Right ventricle myocardium inferior (tissue), 1 donor: ENCODE measurements around the gene ANKLE1. TPM values are rescaled to one million over a fixed set of nuclear protein-coding genes. Genes with fewer than 3 reads are reported as not detected.
A peak's percentile ranks its signal among the peaks of the same experiment; 100 is the strongest.

ENCODE experiments used
- ATAC-seq: fragments of 200-7000 bp; cut with Tn5 transposase; one replicate; pipeline ENCODE4 v1.9.1; 2020; ENCODE audit warnings: mild to moderate bottlenecking, moderate library complexity
- DNase-seq: peaks from one replicate; pipeline ENCODE4 v3.0.0; 2021; ENCODE audit errors: missing footprints
- intact Hi-C: fragments of 100-400 bp; cut with DNase I; formaldehyde crosslinking; loops from one replicate; pipeline ENCODE4 v1.11.0; 2022
- total RNA-seq: library from RNA; stranded (reverse); fragmentation: NEBNext Ultra II Directional; extraction: Animal tissue kit (Norgen Biotek cat#: 25700); gene quantifications from one replicate; pipeline ENCODE4 v1.2.1, GENCODE V29; 2021
- donor health status: DM: no; HTN: yes; CAD: no; lungs with severe emphysema.

Gene ANKLE1
- total RNA-seq, 1 donor from 2014 or later = 0.19 TPM

DNA sequence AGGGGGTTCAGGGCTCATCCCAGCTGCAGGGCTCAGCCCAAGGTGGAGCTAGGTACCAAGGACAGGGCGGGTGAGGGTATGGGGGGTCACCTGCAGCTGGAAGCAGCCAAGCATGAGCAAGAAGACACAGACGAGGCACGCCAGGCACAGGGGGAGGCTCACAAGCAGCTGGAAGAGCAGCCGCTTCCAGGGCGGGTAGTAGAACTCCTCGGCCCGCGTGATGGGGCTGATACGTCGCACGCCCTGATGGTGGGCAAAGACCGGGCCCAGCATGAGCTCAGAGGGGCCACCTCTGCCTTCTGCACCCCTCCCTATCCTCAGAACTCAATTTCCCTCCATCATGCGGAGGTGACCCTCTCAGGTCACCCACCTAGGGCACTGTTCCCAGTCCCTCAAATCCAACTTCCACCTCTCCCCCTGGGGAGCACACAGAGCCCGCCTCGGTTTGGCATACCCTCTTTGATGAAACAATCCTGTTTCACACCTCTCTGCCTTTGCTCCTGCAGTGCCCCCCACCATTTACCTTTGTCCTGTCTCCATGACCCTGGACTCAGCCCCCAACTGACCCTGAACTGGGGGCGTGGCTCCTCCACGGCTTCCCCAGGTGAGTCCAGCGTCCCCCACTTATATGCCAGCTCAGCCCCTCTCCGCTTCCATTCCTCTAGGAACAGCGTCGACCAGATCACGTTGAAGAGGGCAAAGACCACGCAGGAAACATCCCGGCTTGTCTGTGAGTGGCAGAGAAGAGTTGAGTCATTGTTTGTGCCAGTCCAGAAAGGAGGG lies 48.8 kb downstream of the ANKLE1 start:
- ATAC-seq = no peak
- intact Hi-C loops = no loop called here
- no peak for DNase-seq

GRCh38 chr19:17331045-17331558 lies 49.4 kb downstream of the ANKLE1 start:
- intact Hi-C loops = no loop called here
- ATAC-seq = no peak
- no peak for DNase-seq

DNA sequence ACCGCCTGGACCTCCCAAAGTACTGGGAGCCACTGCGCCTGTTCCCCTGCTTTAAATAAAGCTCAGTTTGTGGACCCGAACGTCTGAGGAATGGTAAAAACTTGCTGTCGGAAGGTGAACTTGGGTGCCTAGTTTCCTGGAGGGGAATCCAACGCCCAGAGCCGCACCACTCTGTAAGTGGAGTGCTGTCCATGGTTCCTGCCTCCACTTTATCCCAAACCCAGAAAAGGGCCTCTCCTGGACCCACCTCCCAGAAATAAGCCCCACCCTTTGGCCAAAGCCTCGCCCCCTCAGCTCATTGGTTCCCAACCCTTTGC lies 50.6 kb downstream of the ANKLE1 start:
- ATAC-seq = no peak
- intact Hi-C loops = no loop called here
- no peak for DNase-seq

DNA sequence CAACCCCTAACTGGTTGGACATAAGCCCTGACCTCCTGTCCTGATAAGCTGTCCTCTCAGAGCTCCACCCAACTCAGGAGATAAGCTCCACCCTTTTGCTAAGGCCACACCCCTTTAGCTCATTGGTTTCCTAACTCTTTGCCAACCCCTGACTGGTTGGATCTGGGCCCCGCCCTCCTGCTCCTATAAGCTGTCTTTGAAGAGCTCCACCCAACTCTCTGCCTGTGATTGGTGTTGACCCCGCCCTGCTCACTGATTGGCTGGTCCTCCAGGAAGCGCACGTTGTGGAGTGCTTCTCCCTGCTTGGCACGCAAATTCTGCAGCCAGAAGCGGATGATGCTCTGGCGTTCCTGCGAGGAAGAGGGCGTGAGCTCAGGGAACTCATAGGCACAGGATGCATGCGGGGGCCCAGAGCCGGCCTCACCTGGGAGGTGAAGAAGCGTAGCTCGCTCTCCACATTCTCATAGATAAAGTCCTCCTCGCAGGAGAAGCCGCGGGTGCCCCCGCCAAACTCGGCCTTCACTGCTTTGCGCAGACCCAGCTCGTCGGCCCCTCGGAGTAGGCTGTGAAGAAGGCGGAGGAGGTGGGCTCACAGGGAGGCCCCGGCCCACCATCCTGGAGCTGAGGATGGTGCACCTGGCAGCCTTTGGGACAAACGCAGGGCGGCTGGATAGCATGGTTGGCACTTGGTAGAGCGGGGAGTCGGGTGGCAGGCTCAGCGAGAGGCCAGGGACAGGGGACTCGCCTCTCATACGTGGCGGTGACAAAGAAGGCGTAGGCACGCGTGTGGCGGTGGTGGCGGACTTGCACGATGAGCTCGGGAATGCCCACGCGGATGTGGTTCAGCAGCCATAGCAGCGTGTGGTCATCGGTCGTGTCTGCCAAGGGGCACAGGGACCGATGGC lies 51.2 kb downstream of the ANKLE1 start:
- DNase-seq (no peak), ATAC-seq (no peak)
- intact Hi-C loops = no loop called here

DNA sequence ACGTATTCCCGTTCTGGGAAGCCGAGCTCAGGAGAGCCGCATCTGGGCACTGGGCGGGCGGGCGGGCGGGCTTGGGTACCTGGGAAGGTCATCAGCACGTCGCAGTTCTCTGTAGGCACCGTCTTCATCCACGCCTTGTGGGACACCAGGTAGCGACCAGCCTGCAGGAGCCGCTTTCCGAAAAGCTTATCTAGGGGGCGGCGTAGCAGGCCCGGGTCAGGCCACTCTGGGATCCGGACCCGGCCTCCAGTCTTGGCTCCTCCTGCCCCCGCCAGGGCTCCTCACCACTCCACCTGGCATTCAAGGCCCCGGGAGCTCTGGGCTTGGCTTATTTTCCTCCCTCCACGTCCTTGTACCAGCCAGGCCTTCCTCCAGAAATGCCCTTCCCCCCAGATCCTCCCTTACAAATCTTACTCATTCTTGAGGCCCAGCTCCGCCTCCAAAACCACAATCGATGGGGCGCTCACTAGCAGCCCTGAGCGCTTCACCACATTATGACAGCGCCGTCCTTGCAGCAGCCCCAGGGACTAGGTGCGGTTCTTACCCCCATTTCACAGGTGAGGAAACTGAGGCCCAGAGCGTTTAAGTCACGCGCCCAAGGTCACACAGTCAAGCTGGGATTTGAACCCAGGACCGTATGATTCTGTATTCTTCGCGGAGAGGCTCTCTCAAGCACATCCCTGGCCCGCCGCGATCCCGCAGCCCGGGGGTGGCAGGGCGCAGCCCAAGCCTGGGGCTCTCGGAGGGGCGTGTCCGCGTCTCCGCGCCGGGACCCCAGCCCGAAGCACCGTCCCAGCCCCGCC lies 52.1 kb downstream of the ANKLE1 start:
- DNase-seq = no peak
- intact Hi-C loops = no loop called here
- ATAC-seq = no peak

- intact Hi-C loops = no loop called here
- peak; percentile 96 for DNase-seq
- peak; percentile 84 for ATAC-seq
These were observed 53.0 kb downstream of the ANKLE1 start, which contains the start of gene ANO8 for GRCh38 chr19:17334414-17335409. Gene ANO8 (minus strand): TSS chr19:17334855. CDS start chr19:17334670, 185 bp downstream.

DNA sequence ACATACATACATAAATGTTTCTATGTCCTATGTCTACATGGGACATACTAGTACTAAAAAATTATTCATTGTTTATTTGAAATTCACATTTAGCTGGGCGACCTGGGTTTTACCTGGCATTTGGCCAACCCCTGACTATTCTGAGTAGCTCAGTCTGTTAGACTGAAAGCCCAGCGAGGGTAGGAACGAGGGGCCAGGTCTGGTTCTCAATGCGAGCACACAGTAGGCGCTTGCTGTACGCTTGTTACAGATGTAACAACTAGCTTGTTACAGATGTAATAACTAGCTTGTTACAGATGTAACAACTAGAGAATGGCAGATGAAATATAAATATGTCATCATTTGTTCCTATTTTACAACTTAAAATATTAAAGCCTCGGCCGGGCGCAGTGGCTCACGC lies 53.9 kb downstream of the ANKLE1 start:
- no peak for ATAC-seq
- no peak for DNase-seq
- intact Hi-C loops = no loop called here

Other genes with a start within 250 kb of the ANKLE1 start
- gene HAUS8, start 206.4 kb upstream of the ANKLE1 start, total RNA-seq = 5.4 TPM
- gene MYO9B, start 206.1 kb upstream of the ANKLE1 start, total RNA-seq = 33.2 TPM
- 32.8 TPM for gene USE1, start 66.5 kb upstream of the ANKLE1 start, total RNA-seq
- 26.0 TPM for gene OCEL1, start 55.7 kb upstream of the ANKLE1 start, total RNA-seq
- gene NR2F6, start 36.0 kb upstream of the ANKLE1 start, total RNA-seq = 76.4 TPM
- 7.6 TPM for gene USHBP1, start 17.2 kb upstream of the ANKLE1 start, total RNA-seq
- gene BABAM1, start 14.5 kb upstream of the ANKLE1 start, total RNA-seq = 82.0 TPM
- gene ABHD8, start 21.5 kb downstream of the ANKLE1 start, total RNA-seq = 13.8 TPM
- 200 TPM for gene MRPL34, start 24.0 kb downstream of the ANKLE1 start, total RNA-seq
- gene DDA1, start 27.7 kb downstream of the ANKLE1 start, total RNA-seq = 28.8 TPM
- gene ANO8, start 53.0 kb downstream of the ANKLE1 start, total RNA-seq = 9.6 TPM
- 11.5 TPM for gene GTPBP3, start 55.7 kb downstream of the ANKLE1 start, total RNA-seq
- 29.0 TPM for gene PLVAP, start 95.4 kb downstream of the ANKLE1 start, total RNA-seq
- not detected for gene CCDC194, start 112.3 kb downstream of the ANKLE1 start, total RNA-seq
- 54.5 TPM for gene BST2, start 123.7 kb downstream of the ANKLE1 start, total RNA-seq
- 19.9 TPM for gene MVB12A, start 138.1 kb downstream of the ANKLE1 start, total RNA-seq
- gene TMEM221, start 166.8 kb downstream of the ANKLE1 start, total RNA-seq = not detected
- gene NXNL1, start 179.0 kb downstream of the ANKLE1 start, total RNA-seq = not detected
- gene SLC27A1, start 188.6 kb downstream of the ANKLE1 start, total RNA-seq = 66.2 TPM
- gene PGLS, start 229.7 kb downstream of the ANKLE1 start, total RNA-seq = 20.8 TPM